GM21717 (cell line): ENCODE measurements around the gene LCN1.

Experiments
- ATAC-seq: cut with Tn5 transposase; IDR thresholded peaks from one replicate; pipeline ENCODE4 v1.9.1; 2021; ENCODE audit warnings: mild to moderate bottlenecking, moderate library complexity; ENCODE audit not compliant: unreplicated experiment

The LCN1 gene

DNA sequence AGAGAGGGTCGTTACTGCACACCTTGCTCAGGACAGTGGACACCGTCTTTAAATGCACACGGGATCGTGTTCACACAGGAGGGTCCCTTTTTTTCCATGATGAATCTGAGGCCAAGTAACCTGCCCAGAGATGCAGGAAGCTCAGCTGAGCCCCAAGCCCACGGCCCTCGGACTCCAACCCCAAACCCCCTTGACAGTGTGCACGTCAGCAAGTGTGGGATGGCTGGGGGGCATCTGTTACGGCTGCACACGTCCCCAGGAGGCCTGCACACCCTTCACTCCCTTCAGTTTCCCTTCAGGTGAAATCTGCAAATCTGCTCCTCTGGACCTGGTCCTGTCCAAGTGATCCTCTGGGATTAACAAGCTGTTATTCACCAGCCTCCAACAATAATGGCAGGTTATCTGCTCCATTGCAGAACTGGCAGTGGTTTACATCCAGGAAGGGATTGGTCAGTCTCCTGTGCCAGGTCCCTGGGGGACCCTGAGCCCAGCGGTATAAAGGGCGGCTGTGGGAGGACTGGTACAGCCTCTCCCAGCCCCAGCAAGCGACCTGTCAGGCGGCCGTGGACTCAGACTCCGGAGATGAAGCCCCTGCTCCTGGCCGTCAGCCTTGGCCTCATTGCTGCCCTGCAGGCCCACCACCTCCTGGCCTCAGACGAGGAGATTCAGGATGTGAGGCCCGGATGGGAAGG, at the start of gene LCN1:
LCN1 (plus strand) TSS at position 525 of the 692 bp plus-strand sequence; CDS start at position 583, 58 bp downstream.
- ATAC-seq: no peak

DNA sequence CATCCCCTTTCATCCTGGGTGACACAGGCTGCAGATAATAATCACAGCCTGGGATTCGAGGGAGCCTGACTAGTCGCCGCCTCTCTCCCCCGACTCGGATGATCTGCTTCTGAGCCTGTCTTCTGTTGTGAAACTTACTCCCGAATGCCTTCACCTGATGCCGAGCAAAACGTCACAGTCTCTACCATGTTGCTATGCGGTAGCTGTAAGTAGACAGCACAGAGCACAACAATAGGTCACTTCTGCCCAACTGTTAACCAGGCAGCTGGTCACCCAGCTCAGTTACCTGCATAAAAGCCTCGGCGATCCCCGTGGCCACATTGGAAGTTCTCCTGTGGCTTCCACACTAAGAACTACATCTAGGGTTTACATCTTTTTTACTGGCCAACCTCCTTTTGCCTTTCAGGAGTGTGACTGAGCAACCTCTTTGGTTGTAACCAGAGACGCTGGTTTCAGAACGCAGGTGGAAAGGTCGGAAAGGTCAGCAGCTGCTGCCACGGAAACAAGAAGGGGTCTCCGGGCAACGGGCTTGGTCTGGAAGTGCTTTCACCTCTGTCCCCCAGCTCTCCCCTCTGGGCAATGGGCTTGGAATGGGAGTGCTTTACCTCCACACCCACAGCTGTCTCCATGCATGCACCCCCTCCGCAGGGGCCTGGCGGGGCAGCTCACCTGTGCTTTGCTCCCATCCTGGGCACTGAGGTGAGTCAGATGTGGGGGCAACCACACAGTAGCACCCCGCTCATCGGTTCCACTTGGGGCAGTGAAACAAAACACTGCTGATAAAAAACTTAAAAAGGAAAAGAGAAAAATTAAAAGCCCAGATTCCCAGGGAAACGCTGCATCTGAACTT, 49.2 kb upstream of the LCN1 start:
- no peak for ATAC-seq

DNA sequence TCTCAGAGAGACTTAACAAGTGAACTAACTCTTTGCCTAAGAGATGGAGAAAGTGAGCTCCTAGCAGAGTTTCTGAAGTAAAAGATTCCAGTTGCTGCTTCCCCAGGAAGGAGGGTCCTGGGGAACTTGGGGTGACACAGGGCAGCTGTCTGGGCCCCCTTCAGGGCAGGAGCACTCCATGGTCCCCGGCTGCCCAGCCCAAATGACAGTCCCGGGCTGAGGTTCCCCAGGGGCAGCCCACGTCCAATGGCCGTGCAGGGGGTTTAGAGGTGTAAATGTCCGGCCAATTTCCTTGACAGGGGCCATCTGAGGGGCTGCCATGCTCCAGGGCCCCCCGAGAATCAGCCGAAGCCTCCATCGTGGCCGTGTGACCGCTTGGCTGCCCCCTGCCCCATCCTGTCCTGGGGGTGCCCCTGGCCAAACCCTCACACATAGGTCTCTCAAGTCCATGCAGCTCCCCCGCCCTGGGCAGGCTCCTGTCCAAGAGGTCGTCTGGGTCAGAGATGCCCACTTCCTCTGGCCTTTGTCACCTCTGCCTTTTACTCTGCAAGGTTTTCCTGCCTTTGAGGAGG, 47.2 kb upstream of the LCN1 start:
- ATAC-seq: no peak

GRCh38 chr9:135474915-135475314, 46.3 kb upstream of the LCN1 start:
- ATAC-seq: no peak

- ATAC-seq: no peak
These were observed 44.5 kb upstream of the LCN1 start for GRCh38 chr9:135476561-135477355.

GRCh38 chr9:135478191-135478590, 43.0 kb upstream of the LCN1 start:
- ATAC-seq: no peak

- no peak for ATAC-seq
These were observed 42.3 kb upstream of the LCN1 start for GRCh38 chr9:135478829-135479468.

- no peak for ATAC-seq
These were observed 41.7 kb upstream of the LCN1 start, which contains the start of gene PPP1R26 for GRCh38 chr9:135479469-135480052. PPP1R26 (plus strand) TSS chr9:135479782; CDS start chr9:135484511, 4,729 bp downstream.

GRCh38 chr9:135480071-135480939, 40.9 kb upstream of the LCN1 start:
- ATAC-seq: no peak

GRCh38 chr9:135480940-135481310, 40.3 kb upstream of the LCN1 start:
- ATAC-seq: no peak

GRCh38 chr9:135482015-135482754, 39.1 kb upstream of the LCN1 start:
- no peak for ATAC-seq

- ATAC-seq: no peak
These were observed 36.6 kb upstream of the LCN1 start for GRCh38 chr9:135484460-135485277.

DNA sequence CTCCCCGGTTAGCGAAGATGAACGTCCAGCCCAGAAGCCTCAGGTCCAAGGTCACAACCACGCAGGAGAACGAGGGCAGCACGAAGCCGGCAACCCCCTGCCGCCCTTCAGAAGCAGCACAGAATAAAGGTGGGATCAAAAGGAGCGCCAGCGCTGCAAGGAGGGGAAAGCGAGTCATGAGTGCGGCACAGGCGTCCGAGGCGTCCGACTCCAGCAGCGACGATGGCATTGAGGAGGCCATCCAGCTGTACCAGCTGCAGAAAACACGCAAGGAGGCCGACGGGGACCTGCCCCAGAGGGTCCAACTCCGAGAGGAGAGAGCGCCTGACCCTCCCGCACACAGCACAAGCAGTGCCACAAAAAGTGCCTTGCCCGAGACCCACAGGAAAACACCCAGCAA, 35.9 kb upstream of the LCN1 start:
- no peak for ATAC-seq

- no peak for ATAC-seq
These were observed 35.4 kb upstream of the LCN1 start for GRCh38 chr9:135485832-135486231.

DNA sequence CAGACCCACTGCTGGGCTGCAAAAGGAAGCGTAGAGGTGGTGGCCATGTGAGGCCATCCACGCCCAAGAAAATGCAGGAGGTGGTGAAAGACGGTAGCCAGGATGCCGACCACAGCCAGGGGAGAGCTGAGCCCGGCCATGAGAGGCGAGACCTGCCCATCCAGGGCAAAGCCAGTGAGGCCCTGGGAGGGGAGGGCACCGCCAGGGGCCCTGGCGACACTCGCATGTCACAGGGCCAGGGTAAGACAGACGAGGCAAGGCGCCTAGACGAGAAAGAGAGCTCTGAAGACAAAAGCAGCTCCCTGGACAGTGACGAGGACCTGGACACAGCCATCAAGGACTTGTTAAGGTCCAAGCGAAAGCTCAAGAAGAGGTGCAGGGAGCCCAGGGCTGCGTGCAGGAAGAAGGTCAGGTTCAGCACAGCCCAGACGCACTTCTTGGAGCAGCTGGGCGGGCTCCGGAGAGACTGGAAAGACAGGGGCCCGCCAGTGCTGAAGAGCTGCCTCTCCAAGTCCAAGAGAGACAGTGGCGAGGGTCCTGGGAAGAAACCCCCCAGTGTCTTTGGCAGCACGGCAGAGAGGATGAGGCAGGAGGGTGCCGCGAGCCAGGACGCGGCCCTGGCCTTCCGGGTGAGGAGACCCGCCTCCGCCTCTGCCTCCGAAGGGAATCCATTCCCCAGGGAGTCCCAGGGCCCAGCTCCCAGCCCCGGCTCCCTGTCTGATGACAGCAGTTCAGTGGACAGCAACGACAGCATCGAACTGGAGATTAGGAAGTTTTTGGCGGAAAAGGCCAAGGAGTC, 34.8 kb upstream of the LCN1 start:
- no peak for ATAC-seq

GRCh38 chr9:135487281-135488012, 33.8 kb upstream of the LCN1 start:
- ATAC-seq: no peak
